WTC11 (cell line): ENCODE results near the gene GALNTL6. TPM values are rescaled to one million over a fixed set of nuclear protein-coding genes. Genes with fewer than 3 reads are reported as not detected.

Experiments
- ATAC-seq: fragments of 200-7000 bp; cut with Tn5 transposase; 2 replicates; pipeline ENCODE4 v1.10.0; 2021; ENCODE audit warnings: mild to moderate bottlenecking, moderate library complexity
- CTCF ChIA-PET: fragments of 300-600 bp; sonication (Branson Sonifier 250); formaldehyde crosslinking; loops from one replicate; lab custom pipeline; 2021; ENCODE audit warnings: antibody characterized with exemption; lab: Charles Lee
- POLR2A ChIA-PET: fragments of 350-600 bp; sonication (Branson Sonifier 250); formaldehyde crosslinking; loops from one replicate; lab custom pipeline; 2021; ENCODE audit warnings: antibody characterized with exemption; lab: Charles Lee
- DNase-seq: peaks from one replicate; pipeline ENCODE4 v3.0.0; 2021; ENCODE audit warnings: low spot score
- H3K27ac Mint-ChIP-seq: 2 replicates; pipeline ENCODE4 v1.8.0; 2021; ENCODE audit warnings: mixed read lengths
- H3K27me3 Mint-ChIP-seq: 2 replicates; pipeline ENCODE4 v1.8.0; 2021; ENCODE audit warnings: low read depth, mild to moderate bottlenecking, moderate library complexity, mixed read lengths
- H3K36me3 Mint-ChIP-seq: 2 replicates; pipeline ENCODE4 v1.8.0; 2021; ENCODE audit warnings: mixed read lengths
- H3K4me1 Mint-ChIP-seq: 2 replicates; pipeline ENCODE4 v1.8.0; 2022; ENCODE audit warnings: mixed read lengths
- H3K4me3 Mint-ChIP-seq: 2 replicates; pipeline ENCODE4 v1.8.0; 2021; ENCODE audit warnings: mild to moderate bottlenecking, moderate library complexity, mixed read lengths
- H3K9me3 Mint-ChIP-seq: 2 replicates; pipeline ENCODE4 v1.8.0; 2021; ENCODE audit warnings: mixed read lengths
- ATF1 ChIP-seq: sonication (generic); formaldehyde crosslinking; IDR thresholded peaks from 2 replicates; pipeline ENCODE4 v1.8.1; 2023; ENCODE audit warnings: mild to moderate bottlenecking, moderate library complexity, missing genetic modification reagents
- ATF2 ChIP-seq: sonication (generic); formaldehyde crosslinking; IDR thresholded peaks from 2 replicates; pipeline ENCODE4 v1.8.1; 2022; ENCODE audit warnings: low read depth, missing genetic modification reagents, borderline replicate concordance
- ATF6 ChIP-seq: sonication (generic); formaldehyde crosslinking; IDR thresholded peaks from 2 replicates; pipeline ENCODE4 v1.8.1; 2023; ENCODE audit warnings: mild to moderate bottlenecking, missing genetic modification reagents
- CREB1 ChIP-seq: sonication (generic); formaldehyde crosslinking; IDR thresholded peaks from 2 replicates; pipeline ENCODE4 v1.8.0; 2023; ENCODE audit warnings: mild to moderate bottlenecking, missing genetic modification reagents
- E2F1 ChIP-seq: sonication (generic); formaldehyde crosslinking; IDR thresholded peaks from 2 replicates; pipeline ENCODE4 v1.8.0; 2022; ENCODE audit warnings: mild to moderate bottlenecking, missing genetic modification reagents
- E2F4 ChIP-seq: sonication (generic); formaldehyde crosslinking; IDR thresholded peaks from 2 replicates; pipeline ENCODE4 v1.8.1; 2022; ENCODE audit warnings: low read depth, mild to moderate bottlenecking, moderate library complexity, missing genetic modification reagents, borderline replicate concordance
- ELF4 ChIP-seq: sonication (generic); formaldehyde crosslinking; IDR thresholded peaks from 2 replicates; pipeline ENCODE4 v1.8.1; 2022; ENCODE audit warnings: low read depth, mild to moderate bottlenecking, moderate library complexity, missing genetic modification reagents
- ERG ChIP-seq: fragments of 250-450 bp; sonication (Bioruptor Pico); IDR thresholded peaks from 2 replicates; pipeline ENCODE4 v1.8.0; 2021; ENCODE audit warnings: mild to moderate bottlenecking
- GRHL2 ChIP-seq: fragments of 250-450 bp; sonication (Bioruptor Pico); IDR thresholded peaks from 2 replicates; pipeline ENCODE4 v1.8.0; 2022; ENCODE audit warnings: mild to moderate bottlenecking, moderate library complexity; ENCODE audit not compliant: insufficient replicate concordance, severe bottlenecking
- HMGA2 ChIP-seq: fragments of 250-450 bp; sonication (Bioruptor Pico); IDR thresholded peaks from 2 replicates; pipeline ENCODE4 v1.4.0; 2021; ENCODE audit warnings: mild to moderate bottlenecking, moderate library complexity
- JUN ChIP-seq: sonication (generic); formaldehyde crosslinking; IDR thresholded peaks from 2 replicates; pipeline ENCODE4 v1.8.0; 2023; ENCODE audit warnings: mild to moderate bottlenecking, missing genetic modification reagents
- NR2C2 ChIP-seq: sonication (generic); formaldehyde crosslinking; IDR thresholded peaks from 2 replicates; pipeline ENCODE4 v1.8.0; 2022; ENCODE audit warnings: mild to moderate bottlenecking, missing genetic modification reagents
- PREB ChIP-seq: sonication (generic); formaldehyde crosslinking; IDR thresholded peaks from 2 replicates; pipeline ENCODE4 v1.8.1; 2022; ENCODE audit warnings: mild to moderate bottlenecking, missing genetic modification reagents, moderate library complexity, borderline replicate concordance
- STAT6 ChIP-seq: sonication (generic); formaldehyde crosslinking; conservative IDR thresholded peaks from 2 replicates; pipeline ENCODE4 v1.8.1; 2023; ENCODE audit warnings: mild to moderate bottlenecking, low read depth, missing genetic modification reagents, moderate library complexity
- ZBTB21 ChIP-seq: sonication (generic); formaldehyde crosslinking; IDR thresholded peaks from 2 replicates; pipeline ENCODE4 v1.8.1; 2023; ENCODE audit warnings: mild to moderate bottlenecking, missing genetic modification reagents, borderline replicate concordance
- ZMAT4 ChIP-seq: fragments of 250-450 bp; sonication (Bioruptor Pico); IDR thresholded peaks from 2 replicates; pipeline ENCODE4 v1.9.0; 2021; ENCODE audit warnings: mild to moderate bottlenecking
- ZNF138 ChIP-seq: sonication (generic); formaldehyde crosslinking; conservative IDR thresholded peaks from 2 replicates; pipeline ENCODE4 v1.8.1; 2022; ENCODE audit warnings: mild to moderate bottlenecking, moderate library complexity, missing genetic modification reagents
- ZNF263 ChIP-seq: sonication (generic); formaldehyde crosslinking; IDR thresholded peaks from 2 replicates; pipeline ENCODE4 v1.8.1; 2022; ENCODE audit warnings: low read depth, mild to moderate bottlenecking, moderate library complexity, missing genetic modification reagents
- ZNF281 ChIP-seq: sonication (generic); formaldehyde crosslinking; IDR thresholded peaks from 2 replicates; pipeline ENCODE4 v1.8.0; 2023; ENCODE audit warnings: mild to moderate bottlenecking, missing genetic modification reagents
- ZNF416 ChIP-seq: fragments of 250-450 bp; sonication (Bioruptor Pico); IDR thresholded peaks from 2 replicates; pipeline ENCODE4 v1.9.0; 2021; ENCODE audit warnings: mild to moderate bottlenecking, inconsistent platforms
- ZNF423 ChIP-seq: fragments of 250-450 bp; sonication (Bioruptor Pico); IDR thresholded peaks from 2 replicates; pipeline ENCODE4 v2.1.2; 2022; ENCODE audit warnings: mild to moderate bottlenecking, moderate library complexity
- total RNA-seq: library from RNA; stranded (reverse); gene quantifications from 3 replicates; pipeline ENCODE4 v1.2.3, GENCODE V29; 2021

Gene GALNTL6
- total RNA-seq, 1 experiment from 2014 or later, result 0.24 TPM

GRCh38 chr4:172287117-172287516 lies 473.9 kb downstream of the GALNTL6 start:
- POLR2A ChIA-PET, result interaction anchor here (0.7 kb wide), 1 partner anchor 728 kb away, joined by 3 read pairs; no protein-coding TSS in a partner anchor
- no peaks in the 10 kb centered on the region for H3K36me3 Mint-ChIP-seq
- H3K27me3 Mint-ChIP-seq, result no peaks in the 10 kb centered on the region
- no peaks in the 10 kb centered on the region for H3K9me3 Mint-ChIP-seq
- H3K4me3 Mint-ChIP-seq, result no peak overlapping the region
- no peak overlapping the region for H3K27ac Mint-ChIP-seq
- DNase-seq (no peak), ATAC-seq (peak; percentile 51; the same call in 1 of the 2 replicates)
- CTCF ChIA-PET, result no interaction called here
- no peak for TF ChIP-seq ZNF263 (CRISPR knock-in tag)
- no peak for TF ChIP-seq ZNF416
- no peak for TF ChIP-seq HMGA2 (CRISPR knock-in tag)
- TF ChIP-seq STAT6, result no peak
- TF ChIP-seq, all 79 proteins: peak for 0
- H3K4me1 Mint-ChIP-seq, result peaks cover 15% of the 10 kb centered on the region

GRCh38 chr4:172305698-172306097 lies 492.5 kb downstream of the GALNTL6 start:
- no peaks in the 10 kb centered on the region for H3K27me3 Mint-ChIP-seq
- ATAC-seq (no peak), DNase-seq (no peak)
- no peaks in the 10 kb centered on the region for H3K4me1 Mint-ChIP-seq
- 0 out of 2 replicates have a peak, but pooled peaks cover 3% of the 10 kb centered on the region for H3K36me3 Mint-ChIP-seq
- H3K27ac Mint-ChIP-seq, result no peak overlapping the region
- TF ChIP-seq E2F4 (CRISPR knock-in tag) (no peak), ZBTB21 (CRISPR knock-in tag) (no peak), E2F1 (CRISPR knock-in tag) (no peak), JUN (CRISPR knock-in tag) (no peak), ATF6 (no peak), ZMAT4 (CRISPR knock-in tag) (no peak), GRHL2 (CRISPR knock-in tag) (no peak), ATF2 (no peak), CREB1 (no peak), ZNF423 (CRISPR knock-in tag) (no peak), ZNF138 (CRISPR knock-in tag) (no peak), ERG (no peak), ZNF281 (CRISPR knock-in tag) (no peak), PREB (CRISPR knock-in tag) (no peak), ATF1 (no peak), ELF4 (CRISPR knock-in tag) (no peak), NR2C2 (CRISPR knock-in tag) (no peak)
- TF ChIP-seq, all 79 proteins: peak for 0
- ChIA-PET CTCF (no interaction called here), POLR2A (no interaction called here)
- peaks cover 23% of the 10 kb centered on the region for H3K9me3 Mint-ChIP-seq
- no peak overlapping the region for H3K4me3 Mint-ChIP-seq
